ENCODE results near the gene SYT1. TPM values are rescaled to one million over a fixed set of nuclear protein-coding genes. Genes with fewer than 3 reads are reported as not detected.

Gene SYT1
- total RNA-seq, 6 donors from 2014 or later, result 0.52 to 0.67 (median 0.59) TPM; not detected in 3

DNA sequence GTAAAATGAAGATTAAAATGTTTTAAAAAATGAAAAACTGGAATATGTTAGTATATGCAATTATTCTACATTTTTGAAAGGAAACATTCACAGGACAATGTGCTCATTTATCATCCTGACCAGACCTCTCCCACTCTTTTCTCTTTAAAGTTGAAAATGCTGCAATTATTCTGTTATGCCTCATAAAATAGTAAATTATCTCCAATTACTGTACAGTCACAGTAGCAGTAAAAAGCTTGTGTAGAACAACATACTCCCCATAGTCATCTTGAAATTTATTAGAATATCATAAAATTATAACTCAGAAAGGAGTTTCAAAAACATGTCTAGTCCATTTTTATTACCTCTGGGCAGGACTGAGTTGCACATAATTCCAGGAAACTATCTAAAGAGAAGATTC lies 250.3 kb downstream of the SYT1 start:
- Histone ChIP-seq H3K27ac (no peak overlapping the region), H3K27me3 (no peaks in the 10 kb centered on the region), H3K4me3 (no peak overlapping the region), H3K36me3 (no peaks in the 10 kb centered on the region), H3K4me1 (no peaks in the 10 kb centered on the region), H3K9me3 (no peaks in the 10 kb centered on the region)
- DNase-seq (no peak), ATAC-seq (ENCODE audit: low FRiP score in 2 of 2) (no peak)
- TF ChIP-seq EP300 (IDR thresholded peaks at IDR 0.05), result no peak
- TF ChIP-seq POLR2A (IDR thresholded peaks at IDR 0.05), result no peak
- TF ChIP-seq, protein P1, sequence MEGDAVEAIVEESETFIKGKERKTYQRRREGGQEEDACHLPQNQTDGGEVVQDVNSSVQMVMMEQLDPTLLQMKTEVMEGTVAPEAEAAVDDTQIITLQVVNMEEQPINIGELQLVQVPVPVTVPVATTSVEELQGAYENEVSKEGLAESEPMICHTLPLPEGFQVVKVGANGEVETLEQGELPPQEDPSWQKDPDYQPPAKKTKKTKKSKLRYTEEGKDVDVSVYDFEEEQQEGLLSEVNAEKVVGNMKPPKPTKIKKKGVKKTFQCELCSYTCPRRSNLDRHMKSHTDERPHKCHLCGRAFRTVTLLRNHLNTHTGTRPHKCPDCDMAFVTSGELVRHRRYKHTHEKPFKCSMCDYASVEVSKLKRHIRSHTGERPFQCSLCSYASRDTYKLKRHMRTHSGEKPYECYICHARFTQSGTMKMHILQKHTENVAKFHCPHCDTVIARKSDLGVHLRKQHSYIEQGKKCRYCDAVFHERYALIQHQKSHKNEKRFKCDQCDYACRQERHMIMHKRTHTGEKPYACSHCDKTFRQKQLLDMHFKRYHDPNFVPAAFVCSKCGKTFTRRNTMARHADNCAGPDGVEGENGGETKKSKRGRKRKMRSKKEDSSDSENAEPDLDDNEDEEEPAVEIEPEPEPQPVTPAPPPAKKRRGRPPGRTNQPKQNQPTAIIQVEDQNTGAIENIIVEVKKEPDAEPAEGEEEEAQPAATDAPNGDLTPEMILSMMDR (IDR thresholded peaks at IDR 0.05), result no peak
- TF ChIP-seq POLR2AphosphoS5 (IDR thresholded peaks at IDR 0.05), result no peak

GRCh38 chr12:79115743-79116142 lies 251.2 kb downstream of the SYT1 start:
- DNase-seq, result no peak

DNA sequence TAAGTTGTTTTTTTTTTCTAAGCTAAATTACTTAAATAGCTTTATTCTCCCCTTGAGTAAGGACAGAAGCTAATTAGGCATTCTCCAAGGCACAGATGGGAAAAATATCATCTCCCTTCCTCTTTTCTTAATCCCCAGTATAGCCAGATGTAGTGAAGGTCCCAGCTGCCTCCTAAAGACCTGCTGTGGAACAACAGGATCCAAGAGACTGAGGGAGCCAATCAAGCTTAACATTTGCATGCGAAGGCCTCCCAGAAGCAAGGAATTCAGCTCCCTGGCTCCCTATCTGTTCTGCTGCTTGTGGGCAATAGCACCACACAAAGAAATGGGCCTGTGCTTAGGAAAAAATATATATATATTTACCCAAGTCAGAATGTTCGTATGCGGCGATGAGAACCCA lies 255.2 kb downstream of the SYT1 start:
- Histone ChIP-seq H3K27me3 (no peaks in the 10 kb centered on the region), H3K4me3 (no peak overlapping the region), H3K4me1 (no peaks in the 10 kb centered on the region), H3K9me3 (no peaks in the 10 kb centered on the region), H3K27ac (no peak overlapping the region), H3K36me3 (no peaks in the 10 kb centered on the region)
- ATAC-seq (ENCODE audit: low FRiP score in 2 of 2) (no peak), DNase-seq (no peak)
- TF ChIP-seq, protein P1 (IDR thresholded peaks at IDR 0.05), result no peak
- TF ChIP-seq EP300 (IDR thresholded peaks at IDR 0.05) (no peak), POLR2AphosphoS5 (IDR thresholded peaks at IDR 0.05) (no peak), POLR2A (IDR thresholded peaks at IDR 0.05) (no peak)
- 94 to 98% methylated on average over 4 of the region's 4 CpGs for WGBS, 2 donors

More at GRCh38 chr12:79115743-79116142, 251.2 kb downstream of the SYT1 start:
- Histone ChIP-seq H3K4me3 (no peak overlapping the region), H3K27ac (no peak overlapping the region), H3K36me3 (no peaks in the 10 kb centered on the region), H3K27me3 (no peaks in the 10 kb centered on the region), H3K4me1 (no peaks in the 10 kb centered on the region), H3K9me3 (no peaks in the 10 kb centered on the region)
- no peak for ATAC-seq (ENCODE audit: low FRiP score in 2 of 2)
- TF ChIP-seq POLR2AphosphoS5 (IDR thresholded peaks at IDR 0.05) (no peak), EP300 (IDR thresholded peaks at IDR 0.05) (no peak), POLR2A (IDR thresholded peaks at IDR 0.05) (no peak)
- TF ChIP-seq, protein P1 (IDR thresholded peaks at IDR 0.05), result no peak

DNA sequence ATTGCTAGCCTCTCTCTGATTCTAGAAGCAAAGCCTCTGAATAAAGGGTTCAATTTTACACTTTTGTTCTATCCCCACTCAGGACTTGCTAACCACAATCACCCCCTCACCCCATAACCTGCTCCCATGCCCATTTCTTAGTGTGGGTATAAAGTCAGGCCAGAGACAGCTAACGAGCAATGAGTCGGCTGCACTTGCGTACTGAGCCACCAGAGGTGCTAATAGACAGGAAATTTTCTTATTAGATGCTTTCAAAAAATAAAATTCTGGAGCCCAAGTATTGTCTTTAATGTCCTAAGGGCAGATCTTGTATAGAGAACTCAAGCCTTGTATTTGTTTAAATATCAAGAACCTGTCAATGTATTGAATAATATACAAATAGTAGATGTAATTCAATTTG lies 256.9 kb downstream of the SYT1 start:
- Histone ChIP-seq H3K4me3 (no peak overlapping the region), H3K36me3 (no peaks in the 10 kb centered on the region), H3K27me3 (no peaks in the 10 kb centered on the region), H3K9me3 (no peaks in the 10 kb centered on the region), H3K4me1 (no peaks in the 10 kb centered on the region), H3K27ac (no peak overlapping the region)
- no peak for DNase-seq
- ATAC-seq (ENCODE audit: low FRiP score in 2 of 2), result no peak
- 81 to 82% methylated on average over 3 of the region's 3 CpGs for WGBS, 2 donors
- TF ChIP-seq POLR2AphosphoS5 (IDR thresholded peaks at IDR 0.05) (no peak), POLR2A (IDR thresholded peaks at IDR 0.05) (no peak), EP300 (IDR thresholded peaks at IDR 0.05) (no peak)
- TF ChIP-seq, protein P1 (IDR thresholded peaks at IDR 0.05), result no peak

DNA sequence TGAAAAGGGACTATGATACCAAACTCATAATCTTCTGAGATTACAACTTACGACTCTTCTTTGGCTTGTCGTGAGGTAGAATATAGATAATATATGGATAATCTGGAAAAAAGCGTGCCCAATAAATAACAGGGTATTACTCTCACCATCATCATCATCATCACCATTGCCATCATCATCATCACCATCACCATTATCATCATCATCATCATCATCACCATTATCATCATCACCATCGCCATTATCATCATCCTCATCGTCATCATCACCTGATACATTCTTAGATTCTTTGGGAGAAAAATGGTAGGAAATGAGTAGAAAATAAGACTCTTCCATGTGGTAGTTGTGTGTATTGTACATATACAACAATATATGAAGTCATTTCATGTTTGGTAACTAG lies 259.8 kb downstream of the SYT1 start:
- Histone ChIP-seq H3K4me3 (no peak overlapping the region), H3K36me3 (no peaks in the 10 kb centered on the region), H3K27me3 (no peaks in the 10 kb centered on the region), H3K27ac (no peak overlapping the region), H3K4me1 (no peaks in the 10 kb centered on the region), H3K9me3 (no peaks in the 10 kb centered on the region)
- WGBS, 2 donors, result 90 to 94% methylated on average over 5 of the region's 5 CpGs
- TF ChIP-seq, protein P1 (IDR thresholded peaks at IDR 0.05), result no peak
- TF ChIP-seq POLR2AphosphoS5 (IDR thresholded peaks at IDR 0.05) (no peak), POLR2A (IDR thresholded peaks at IDR 0.05) (no peak), EP300 (IDR thresholded peaks at IDR 0.05) (no peak)
- no peak for DNase-seq
- ATAC-seq (ENCODE audit: low FRiP score in 2 of 2), result no peak

Measured in upper lobe of left lung (tissue), 6 donors.